Loucy (cell line): ENCODE measurements around the gene GNB1.
"Not testable (repeated sequence)": the region's sequence is repeated elsewhere in the genome, so short reads cannot be mapped to it uniquely, and the experiment has no call there.

Experiments
- H2AFZ ChIP-seq: fragments of 200-600 bp; sonication (generic); 2 replicates; pipeline ENCODE4 v1.6.0; 2016; ENCODE audit warnings: antibody characterized with exemption, mild to moderate bottlenecking, low read length, moderate library complexity
- H3F3A ChIP-seq: fragments of 200-600 bp; 2 replicates; pipeline ENCODE4 v1.6.0; 2016; ENCODE audit warnings: antibody characterized with exemption, low read depth, mild to moderate bottlenecking
- H3K27me3 ChIP-seq: fragments of 200-600 bp; sonication (generic); 2 replicates; pipeline ENCODE4 v1.6.1; 2014; ENCODE audit warnings: low read length, mild to moderate bottlenecking; ENCODE audit not compliant: insufficient read depth, poor library complexity, severe bottlenecking
- H3K36me3 ChIP-seq: fragments of 200-600 bp; sonication (generic); 2 replicates; pipeline ENCODE4 v1.6.1; 2016; ENCODE audit warnings: low read length; ENCODE audit not compliant: insufficient read depth
- H3K4me1 ChIP-seq: fragments of 200-600 bp; sonication (generic); 2 replicates; pipeline ENCODE4 v1.5.1; 2014; ENCODE audit warnings: low read length, mild to moderate bottlenecking; ENCODE audit not compliant: insufficient read depth, poor library complexity, severe bottlenecking
- H3K4me2 ChIP-seq: fragments of 200-600 bp; sonication (generic); 2 replicates; pipeline ENCODE4 v1.6.0; 2014; ENCODE audit warnings: antibody characterized with exemption, low read length, low read depth, mild to moderate bottlenecking; ENCODE audit not compliant: poor library complexity, severe bottlenecking
- H3K4me3 ChIP-seq: fragments of 200-600 bp; sonication (generic); 2 replicates; pipeline ENCODE4 v1.5.1; 2014; ENCODE audit warnings: low read length, mild to moderate bottlenecking, mixed read lengths; ENCODE audit not compliant: poor library complexity, severe bottlenecking
- H3K79me2 ChIP-seq: fragments of 200-600 bp; sonication (generic); 2 replicates; pipeline ENCODE4 v1.6.1; 2014; ENCODE audit warnings: low read length; ENCODE audit not compliant: insufficient read depth
- H3K9ac ChIP-seq: fragments of 200-600 bp; sonication (generic); 2 replicates; pipeline ENCODE4 v1.6.0; 2014; ENCODE audit warnings: mild to moderate bottlenecking, low read depth, low read length, moderate library complexity; ENCODE audit not compliant: poor library complexity, severe bottlenecking
- H3K9me2 ChIP-seq: fragments of 200-600 bp; sonication (generic); replicated peaks from 2 replicates; pipeline ENCODE4 v1.6.1; 2016; ENCODE audit warnings: low read depth, low read length, mixed read lengths
- H3K9me3 ChIP-seq: fragments of 200-600 bp; sonication (generic); 2 replicates; pipeline ENCODE4 v1.6.1; 2014; ENCODE audit warnings: mild to moderate bottlenecking, antibody characterized with exemption, low read length, low read depth; ENCODE audit not compliant: insufficient read depth
- H4K20me1 ChIP-seq: fragments of 200-600 bp; sonication (generic); 2 replicates; pipeline ENCODE4 v1.6.0; 2014; ENCODE audit warnings: antibody characterized with exemption, low read length, mild to moderate bottlenecking; ENCODE audit not compliant: insufficient read depth, poor library complexity, severe bottlenecking

The GNB1 gene

GRCh38 chr1:1741013-1741412 is 149.9 kb downstream of the GNB1 start:
- H3K4me3 ChIP-seq, H3K9me3 ChIP-seq, H3K9me2 ChIP-seq, H3F3A ChIP-seq, H3K4me1 ChIP-seq, H3K4me2 ChIP-seq, H3K9ac ChIP-seq, H3K79me2 ChIP-seq, H3K27me3 ChIP-seq, H3K36me3 ChIP-seq, H4K20me1 ChIP-seq, H2AFZ ChIP-seq: not testable (repeated sequence)

GRCh38 chr1:1738799-1739337 is 152.0 kb downstream of the GNB1 start:
- not testable (repeated sequence) for H3K4me3 ChIP-seq, H3K9me3 ChIP-seq, H4K20me1 ChIP-seq, H3K36me3 ChIP-seq, H2AFZ ChIP-seq, H3K79me2 ChIP-seq, H3K9ac ChIP-seq, H3K9me2 ChIP-seq, H3K4me2 ChIP-seq, H3K27me3 ChIP-seq, H3F3A ChIP-seq, H3K4me1 ChIP-seq

- H3K4me2 ChIP-seq, H3F3A ChIP-seq, H3K9ac ChIP-seq, H3K9me3 ChIP-seq, H3K79me2 ChIP-seq, H3K27me3 ChIP-seq, H3K9me2 ChIP-seq, H3K4me1 ChIP-seq, H2AFZ ChIP-seq, H3K36me3 ChIP-seq, H4K20me1 ChIP-seq, H3K4me3 ChIP-seq: not testable (repeated sequence)
Observed at GRCh38 chr1:1737675-1738590, 153.0 kb downstream of the GNB1 start.
